GM12878 (cell line): ENCODE data around the gene TOP2A.

Source experiments
- EZH2 ChIP-seq: IDR thresholded peaks from 2 replicates; pipeline ENCODE4 v1.6.1; 2012; ENCODE audit warnings: low read depth, mild to moderate bottlenecking, control low read depth, inconsistent platforms, low read length, borderline replicate concordance; ENCODE audit not compliant: control insufficient read depth
- MAX ChIP-seq: IDR thresholded peaks from 2 replicates; pipeline ENCODE4 v1.6.1; 2012; ENCODE audit warnings: low read depth, low read length, improper control_type of control experiment
- MYC ChIP-seq: IDR thresholded peaks from 2 replicates; pipeline ENCODE4 v1.6.1; 2011; ENCODE audit warnings: mild to moderate bottlenecking, low read length, moderate library complexity, inconsistent platforms; ENCODE audit not compliant: insufficient read depth, insufficient replicate concordance, insufficient read length, severe bottlenecking
- POLR2A ChIP-seq: IDR thresholded peaks from 2 replicates; pipeline ENCODE4 v1.6.1; 2011; ENCODE audit warnings: low read depth, mild to moderate bottlenecking, low read length
- SP1 ChIP-seq: IDR thresholded peaks from one replicate; pipeline ENCODE4 v1.6.1; 2011; ENCODE audit warnings: low read depth, low read length
- SPI1 ChIP-seq: IDR thresholded peaks from 2 replicates; pipeline ENCODE4 v1.6.1; 2011; ENCODE audit warnings: low read depth, mild to moderate bottlenecking, low read length, moderate library complexity, borderline replicate concordance; ENCODE audit not compliant: insufficient read depth
- TAF1 ChIP-seq: IDR thresholded peaks from 2 replicates; pipeline ENCODE4 v1.6.1; 2011; ENCODE audit warnings: mild to moderate bottlenecking, low read depth, low read length, borderline replicate concordance
- TF ChIP-seq, protein P1 (sequence below), 3 experiments: IDR thresholded peaks in 2 of 3; conservative IDR thresholded peaks in 1 of 3; 2 replicates each; pipeline ENCODE4 v1.5.1; 2011; ENCODE audit warnings: low read depth in 3 of 3, low read length in 3 of 3, mild to moderate bottlenecking in 3 of 3, control low read depth in 2 of 3, moderate library complexity in 2 of 3, inconsistent platforms in 1 of 3, mixed read lengths in 1 of 3; ENCODE audit not compliant: control insufficient read depth in 2 of 3, insufficient read depth in 1 of 3; ENCODE audit errors: extremely low read depth in 1 of 3
- TF ChIP-seq, protein P2 (sequence below): fragments of 450-650 bp; conservative IDR thresholded peaks from 2 replicates; pipeline ENCODE4 v1.6.1; 2017; ENCODE audit warnings: mild to moderate bottlenecking, moderate library complexity

GRCh38 chr17:40448639-40449261, 31.1 kb upstream of the TOP2A start:
- TF ChIP-seq EZH2 (no peak), TAF1 (no peak), POLR2A (no peak), SPI1 (no peak), SP1 (no peak), MAX (no peak), MYC (no peak)
- TF ChIP-seq, protein P1, sequence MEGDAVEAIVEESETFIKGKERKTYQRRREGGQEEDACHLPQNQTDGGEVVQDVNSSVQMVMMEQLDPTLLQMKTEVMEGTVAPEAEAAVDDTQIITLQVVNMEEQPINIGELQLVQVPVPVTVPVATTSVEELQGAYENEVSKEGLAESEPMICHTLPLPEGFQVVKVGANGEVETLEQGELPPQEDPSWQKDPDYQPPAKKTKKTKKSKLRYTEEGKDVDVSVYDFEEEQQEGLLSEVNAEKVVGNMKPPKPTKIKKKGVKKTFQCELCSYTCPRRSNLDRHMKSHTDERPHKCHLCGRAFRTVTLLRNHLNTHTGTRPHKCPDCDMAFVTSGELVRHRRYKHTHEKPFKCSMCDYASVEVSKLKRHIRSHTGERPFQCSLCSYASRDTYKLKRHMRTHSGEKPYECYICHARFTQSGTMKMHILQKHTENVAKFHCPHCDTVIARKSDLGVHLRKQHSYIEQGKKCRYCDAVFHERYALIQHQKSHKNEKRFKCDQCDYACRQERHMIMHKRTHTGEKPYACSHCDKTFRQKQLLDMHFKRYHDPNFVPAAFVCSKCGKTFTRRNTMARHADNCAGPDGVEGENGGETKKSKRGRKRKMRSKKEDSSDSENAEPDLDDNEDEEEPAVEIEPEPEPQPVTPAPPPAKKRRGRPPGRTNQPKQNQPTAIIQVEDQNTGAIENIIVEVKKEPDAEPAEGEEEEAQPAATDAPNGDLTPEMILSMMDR (IDR thresholded peaks at IDR 0.05 in 2 of 3, conservative IDR thresholded peaks at IDR 0.05 in 1 of 3; ENCODE audit: control insufficient read depth in 2 of 3, extremely low read depth in 1 of 3, insufficient read depth in 1 of 3, low read depth in 3 of 3, low read length in 3 of 3) = no peak
- TF ChIP-seq, protein P2, sequence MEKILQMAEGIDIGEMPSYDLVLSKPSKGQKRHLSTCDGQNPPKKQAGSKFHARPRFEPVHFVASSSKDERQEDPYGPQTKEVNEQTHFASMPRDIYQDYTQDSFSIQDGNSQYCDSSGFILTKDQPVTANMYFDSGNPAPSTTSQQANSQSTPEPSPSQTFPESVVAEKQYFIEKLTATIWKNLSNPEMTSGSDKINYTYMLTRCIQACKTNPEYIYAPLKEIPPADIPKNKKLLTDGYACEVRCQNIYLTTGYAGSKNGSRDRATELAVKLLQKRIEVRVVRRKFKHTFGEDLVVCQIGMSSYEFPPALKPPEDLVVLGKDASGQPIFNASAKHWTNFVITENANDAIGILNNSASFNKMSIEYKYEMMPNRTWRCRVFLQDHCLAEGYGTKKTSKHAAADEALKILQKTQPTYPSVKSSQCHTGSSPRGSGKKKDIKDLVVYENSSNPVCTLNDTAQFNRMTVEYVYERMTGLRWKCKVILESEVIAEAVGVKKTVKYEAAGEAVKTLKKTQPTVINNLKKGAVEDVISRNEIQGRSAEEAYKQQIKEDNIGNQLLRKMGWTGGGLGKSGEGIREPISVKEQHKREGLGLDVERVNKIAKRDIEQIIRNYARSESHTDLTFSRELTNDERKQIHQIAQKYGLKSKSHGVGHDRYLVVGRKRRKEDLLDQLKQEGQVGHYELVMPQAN = no peak
